Measurements from ENCODE around the gene C1orf141. TPM values are rescaled to one million over a fixed set of nuclear protein-coding genes. Genes with fewer than 3 reads are reported as not detected.

The C1orf141 gene
- total RNA-seq, result not detected

GRCh38 chr1:67134695-67135094 is at the start of gene C1orf141:
Gene C1orf141, minus strand, starts transcription at chr1:67134970. Its CDS starts 7,730 bp downstream, at chr1:67127240.
- DNase-seq, result peak; percentile 43
- H3K9me3 Mint-ChIP-seq, result no peaks in the 10 kb centered on the region
- no peaks in the 10 kb centered on the region for H3K36me3 Mint-ChIP-seq (ENCODE audit: low read depth)
- no peak within 1 kb of the TSS for H3K27ac Mint-ChIP-seq
- ATAC-seq, result peak; percentile 75
- peaks cover 4% of the 10 kb centered on the region for H3K27me3 Mint-ChIP-seq
- TF ChIP-seq, protein P1, sequence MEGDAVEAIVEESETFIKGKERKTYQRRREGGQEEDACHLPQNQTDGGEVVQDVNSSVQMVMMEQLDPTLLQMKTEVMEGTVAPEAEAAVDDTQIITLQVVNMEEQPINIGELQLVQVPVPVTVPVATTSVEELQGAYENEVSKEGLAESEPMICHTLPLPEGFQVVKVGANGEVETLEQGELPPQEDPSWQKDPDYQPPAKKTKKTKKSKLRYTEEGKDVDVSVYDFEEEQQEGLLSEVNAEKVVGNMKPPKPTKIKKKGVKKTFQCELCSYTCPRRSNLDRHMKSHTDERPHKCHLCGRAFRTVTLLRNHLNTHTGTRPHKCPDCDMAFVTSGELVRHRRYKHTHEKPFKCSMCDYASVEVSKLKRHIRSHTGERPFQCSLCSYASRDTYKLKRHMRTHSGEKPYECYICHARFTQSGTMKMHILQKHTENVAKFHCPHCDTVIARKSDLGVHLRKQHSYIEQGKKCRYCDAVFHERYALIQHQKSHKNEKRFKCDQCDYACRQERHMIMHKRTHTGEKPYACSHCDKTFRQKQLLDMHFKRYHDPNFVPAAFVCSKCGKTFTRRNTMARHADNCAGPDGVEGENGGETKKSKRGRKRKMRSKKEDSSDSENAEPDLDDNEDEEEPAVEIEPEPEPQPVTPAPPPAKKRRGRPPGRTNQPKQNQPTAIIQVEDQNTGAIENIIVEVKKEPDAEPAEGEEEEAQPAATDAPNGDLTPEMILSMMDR (IDR thresholded peaks at IDR 0.05), result no peak
- intact Hi-C loops (cut with micrococcal nuclease), result no loop called here
- peaks cover 8% of the 10 kb centered on the region for H3K4me1 Mint-ChIP-seq (ENCODE audit: low read depth)
- CTCF ChIA-PET, result interaction anchor here (1.1 to 4.0 kb wide), 3 partner anchors 10 to 366 kb away, joined by 4 to 20 read pairs (median 8); no protein-coding TSS in a partner anchor
- POLR2A ChIA-PET, result interaction anchor here (0.8 to 1.2 kb wide), 2 partner anchors 8 to 40 kb away, joined by 3 read pairs; no protein-coding TSS in a partner anchor
- H3K4me3 Mint-ChIP-seq, result peak within 1 kb of the TSS; percentile 70

GRCh38 chr1:67175530-67176087 is 40.8 kb upstream of the C1orf141 start:
- peak overlapping the region; percentile 52 for H3K27ac Mint-ChIP-seq
- ATAC-seq, result no peak
- peaks cover 10% of the 10 kb centered on the region for H3K9me3 Mint-ChIP-seq
- TF ChIP-seq, protein P1 (IDR thresholded peaks at IDR 0.05), result no peak
- peaks cover 2% of the 10 kb centered on the region for H3K27me3 Mint-ChIP-seq
- peaks cover 11% of the 10 kb centered on the region for H3K36me3 Mint-ChIP-seq (ENCODE audit: low read depth)
- no peak for DNase-seq
- ChIA-PET POLR2A (interaction anchor here (1.0 to 1.2 kb wide), 3 partner anchors 9 to 14 kb away, joined by 3 read pairs; partner anchors contain the start of gene IL23R), CTCF (interaction anchor here (1.4 to 2.6 kb wide), 4 partner anchors 14 to 38 kb away, joined by 3 to 16 read pairs (median 6); no protein-coding TSS in a partner anchor)
- intact Hi-C loops (cut with micrococcal nuclease), result loop anchor here (2.0 kb wide), 1 partner anchor 37 kb away; no protein-coding TSS in a partner anchor
- peaks cover 55% of the 10 kb centered on the region for H3K4me1 Mint-ChIP-seq (ENCODE audit: low read depth)
- H3K4me3 Mint-ChIP-seq, result no peak overlapping the region

DNA sequence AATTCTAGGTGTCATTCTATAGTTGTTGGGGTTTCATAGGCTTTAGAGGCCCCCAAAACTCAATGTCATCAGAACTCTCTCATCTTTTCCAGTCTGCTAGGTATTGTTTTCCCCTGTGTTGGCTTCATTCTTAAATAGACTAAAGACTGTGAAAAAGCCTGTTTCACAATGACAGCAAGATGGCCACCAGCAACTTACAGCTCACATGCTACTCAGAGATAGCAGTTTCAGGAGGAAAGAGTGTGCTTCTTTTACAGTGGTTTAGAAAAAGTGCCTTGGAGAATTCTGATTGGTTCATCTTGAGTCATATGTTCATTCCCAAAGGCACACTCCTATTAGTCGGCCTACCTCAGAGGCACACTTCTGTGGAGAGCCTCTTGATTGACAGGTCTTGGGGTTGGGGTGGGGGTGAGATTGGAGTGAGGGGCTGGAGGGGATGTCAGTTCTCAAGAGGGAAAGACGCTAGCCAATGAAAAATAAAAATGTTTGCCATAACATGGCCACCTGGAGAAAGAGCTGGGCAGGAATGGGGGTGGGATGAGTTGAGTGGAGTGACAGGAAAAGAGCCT is 40.0 kb upstream of the C1orf141 start:
- Mint-ChIP-seq H3K36me3 (ENCODE audit: low read depth) (peaks cover 11% of the 10 kb centered on the region), H3K9me3 (peaks cover 10% of the 10 kb centered on the region), H3K27ac (peak overlapping the region; percentile 77), H3K4me3 (no peak overlapping the region), H3K27me3 (peaks cover under 1% of the 10 kb centered on the region), H3K4me1 (ENCODE audit: low read depth) (peaks cover 56% of the 10 kb centered on the region)
- ChIA-PET POLR2A (interaction anchor here (0.8 to 1.2 kb wide), 3 partner anchors 8 to 16 kb away, joined by 3 read pairs; partner anchors contain the start of gene IL23R), CTCF (interaction anchor here (1.0 to 2.6 kb wide), 4 partner anchors 15 to 39 kb away, joined by 3 to 16 read pairs (median 6); no protein-coding TSS in a partner anchor)
- ATAC-seq, result peak; percentile 66
- TF ChIP-seq, protein P1 (IDR thresholded peaks at IDR 0.05), result no peak
- intact Hi-C loops (cut with micrococcal nuclease), result loop anchor here (2.0 kb wide), 1 partner anchor 38 kb away; no protein-coding TSS in a partner anchor
- DNase-seq, result peak; percentile 54

GRCh38 chr1:67173988-67174387 is 39.2 kb upstream of the C1orf141 start:
- CTCF ChIA-PET, result no interaction called here
- DNase-seq (no peak), ATAC-seq (no peak)
- Mint-ChIP-seq H3K27ac (no peak overlapping the region), H3K27me3 (no peaks in the 10 kb centered on the region), H3K36me3 (ENCODE audit: low read depth) (peaks cover 11% of the 10 kb centered on the region), H3K4me1 (ENCODE audit: low read depth) (peaks cover 59% of the 10 kb centered on the region), H3K4me3 (no peak overlapping the region), H3K9me3 (peaks cover 10% of the 10 kb centered on the region)
- intact Hi-C loops (cut with micrococcal nuclease), result loop anchor here (2.0 kb wide), 1 partner anchor 39 kb away; no protein-coding TSS in a partner anchor
- POLR2A ChIA-PET, result no interaction called here
- TF ChIP-seq, protein P1 (IDR thresholded peaks at IDR 0.05), result no peak
